T follicular helper cell (primary cell): ENCODE results near the gene P4HA3.
A peak's percentile ranks its signal among the peaks of the same experiment; 100 is the strongest.

Source experiments
- DNase-seq: peaks from one replicate; pipeline ENCODE4 v3.0.0-alpha.2; 2020; ENCODE audit warnings: low read depth

P4HA3 gene

GRCh38 chr11:74262725-74263124, 48.7 kb downstream of the P4HA3 start:
- DNase-seq, result no peak

GRCh38 chr11:74257959-74258553, 53.4 kb downstream of the P4HA3 start:
- DNase-seq, result no peak

- DNase-seq, result no peak
Measured at GRCh38 chr11:74256378-74257133, 54.9 kb downstream of the P4HA3 start.

DNA sequence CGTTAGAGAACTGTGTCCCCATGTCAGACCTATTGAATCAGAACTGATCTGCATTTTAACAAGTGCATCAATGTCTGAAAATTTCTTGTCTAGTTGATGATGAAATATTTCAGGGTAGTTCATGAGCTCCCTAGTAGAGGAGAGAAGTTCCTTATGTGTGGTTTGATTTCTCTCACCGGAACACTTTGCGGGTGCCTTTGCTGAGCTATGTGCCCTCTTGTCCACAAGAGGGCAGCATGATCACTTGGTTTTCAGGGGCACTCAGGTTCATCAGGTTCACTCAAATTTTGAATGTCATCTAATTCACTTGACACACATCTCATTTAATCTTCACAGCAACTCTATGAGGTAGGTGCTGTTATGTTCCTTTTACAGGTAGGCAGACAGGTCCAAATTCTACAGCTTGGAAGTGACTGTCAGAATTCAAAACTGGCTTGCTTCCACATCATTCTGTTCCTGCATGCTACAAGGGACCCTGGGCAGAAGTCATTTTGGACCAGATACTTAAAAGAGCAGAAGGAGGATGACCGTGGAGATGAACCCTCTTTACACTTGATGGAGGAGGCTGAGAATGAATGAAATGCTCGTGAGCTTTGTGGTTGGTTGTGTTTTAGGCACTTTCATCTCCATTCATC, 55.6 kb downstream of the P4HA3 start:
- DNase-seq, result peak; percentile 18

DNA sequence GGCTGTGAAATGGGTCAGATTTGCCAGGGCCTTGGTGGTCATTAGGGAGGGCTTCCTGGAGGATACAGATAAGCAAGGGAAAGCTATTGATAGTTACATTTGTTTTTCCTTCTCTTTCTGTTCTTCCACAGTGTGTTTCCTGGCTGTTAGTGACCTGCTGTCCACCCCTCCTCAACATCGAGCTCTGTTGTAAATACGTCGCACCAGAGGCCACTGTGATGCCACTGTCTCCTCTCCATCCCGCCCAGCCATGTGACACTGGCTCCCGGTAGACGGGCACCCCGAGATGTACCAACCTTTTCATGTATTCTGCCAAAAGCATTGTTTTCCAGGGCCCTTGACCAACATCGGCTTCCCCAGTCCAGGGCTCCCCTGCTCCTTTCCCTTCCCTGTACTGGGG, 58.1 kb downstream of the P4HA3 start:
- DNase-seq, result no peak

DNA sequence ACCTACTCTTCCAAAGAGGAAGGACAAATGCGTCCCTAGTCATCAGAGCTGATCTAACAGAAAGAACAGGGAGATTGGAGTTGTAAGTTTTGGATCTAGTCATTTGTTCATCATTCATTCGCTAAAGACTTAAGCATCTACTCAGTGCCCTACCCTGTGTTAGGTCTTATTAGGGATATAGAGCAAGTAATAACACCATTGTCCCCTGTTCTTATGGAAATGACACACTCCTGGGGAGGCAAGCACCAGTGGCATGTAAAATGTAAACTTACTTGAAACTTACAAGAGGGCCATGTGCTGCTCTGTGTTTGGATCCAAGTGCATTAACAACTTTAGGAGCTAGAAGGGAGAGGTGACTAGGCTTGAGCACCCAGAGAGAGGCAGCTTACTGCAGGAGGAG, 61.9 kb downstream of the P4HA3 start:
- DNase-seq, result no peak

DNA sequence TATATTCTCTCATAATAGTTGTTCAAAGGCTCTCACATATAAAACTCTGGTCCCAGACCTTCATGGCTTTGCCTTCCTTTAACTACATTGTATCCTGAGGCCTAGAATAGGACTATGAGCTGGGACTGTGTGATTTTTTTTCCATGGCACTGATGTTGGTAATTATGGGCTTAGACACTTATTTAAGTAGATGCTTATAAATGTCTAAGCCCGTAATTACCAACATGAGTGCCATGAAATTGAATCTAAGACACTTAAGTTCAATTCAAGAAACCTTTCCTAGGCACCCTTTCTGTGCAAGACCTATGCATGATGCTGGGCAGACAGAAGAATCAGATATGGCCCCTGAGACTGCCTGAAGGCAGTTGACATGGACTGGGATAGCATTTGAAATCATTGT, 63.0 kb downstream of the P4HA3 start:
- DNase-seq, result no peak

DNA sequence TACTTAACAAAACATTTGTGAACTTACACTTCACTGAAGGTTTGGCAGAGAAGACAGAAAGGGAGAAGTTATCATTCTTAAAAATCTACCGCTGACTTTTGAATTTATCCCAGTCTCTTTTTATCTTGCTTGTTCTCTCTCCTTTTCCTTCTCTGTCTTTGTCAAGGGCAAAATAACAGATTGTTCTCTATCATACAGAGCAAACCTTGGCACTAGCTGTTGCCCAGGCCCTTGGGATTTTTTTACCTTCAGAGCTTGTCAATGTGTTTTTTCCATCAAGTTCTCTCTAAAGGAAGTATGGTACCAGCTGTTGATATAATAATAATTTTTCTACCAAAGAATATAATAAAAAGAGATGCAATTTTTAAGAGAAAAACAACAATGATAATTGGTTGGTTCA, 73.2 kb downstream of the P4HA3 start:
- DNase-seq, result no peak

- DNase-seq, result no peak
Measured at GRCh38 chr11:74237541-74237940, 73.9 kb downstream of the P4HA3 start.

DNA sequence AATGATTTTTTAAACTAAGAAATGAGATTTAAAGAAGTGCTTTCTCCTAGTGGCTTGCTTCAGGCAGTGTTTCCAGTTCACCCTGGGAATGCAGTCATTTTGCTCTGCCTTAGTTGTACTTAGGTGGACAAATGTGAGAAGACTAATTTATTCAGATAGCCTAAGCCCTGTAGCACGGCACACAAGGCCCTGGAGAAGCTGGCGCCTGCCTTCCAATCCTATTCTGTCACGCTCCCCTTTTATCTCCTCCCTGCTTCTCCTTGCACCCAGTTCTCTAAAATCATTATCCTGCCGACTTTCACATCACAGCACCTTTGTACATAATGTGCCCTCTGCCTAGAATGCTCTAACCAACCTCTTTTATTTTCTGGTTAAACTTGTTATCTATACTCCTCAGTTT, 76.3 kb downstream of the P4HA3 start:
- DNase-seq, result no peak

- no peak for DNase-seq
Measured at GRCh38 chr11:74233683-74234082, 77.8 kb downstream of the P4HA3 start.

DNA sequence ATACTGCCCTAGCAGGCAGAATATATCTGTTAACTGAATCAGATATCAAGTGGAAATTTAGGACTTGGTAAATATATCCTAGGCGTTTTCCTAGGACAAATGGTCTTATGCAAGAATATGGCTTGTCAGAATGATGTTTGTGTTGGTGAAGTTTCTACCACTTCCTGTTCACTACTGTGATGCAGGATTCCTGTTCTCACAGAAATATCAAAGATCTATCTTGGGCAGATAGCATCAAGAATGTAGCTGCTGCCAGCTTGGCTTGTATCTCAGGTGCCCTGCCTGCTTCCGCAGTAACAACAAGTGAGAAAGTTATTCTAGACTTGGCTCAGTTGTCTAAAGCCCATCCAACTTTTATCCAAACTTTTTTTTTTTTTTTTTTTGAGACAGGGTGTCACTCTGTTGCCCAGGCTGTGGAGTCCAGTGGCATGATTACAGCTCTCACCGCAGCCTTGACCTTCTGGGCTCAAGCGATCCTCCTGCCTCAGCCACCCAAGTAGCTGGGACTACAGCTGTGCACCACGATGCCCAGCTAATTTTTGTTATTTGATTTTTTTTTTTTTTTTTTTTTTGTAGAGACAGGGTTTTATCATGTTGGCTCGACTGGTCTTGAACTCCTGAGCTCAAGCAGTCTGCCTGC, 79.0 kb downstream of the P4HA3 start:
- peak; percentile 12 for DNase-seq

DNA sequence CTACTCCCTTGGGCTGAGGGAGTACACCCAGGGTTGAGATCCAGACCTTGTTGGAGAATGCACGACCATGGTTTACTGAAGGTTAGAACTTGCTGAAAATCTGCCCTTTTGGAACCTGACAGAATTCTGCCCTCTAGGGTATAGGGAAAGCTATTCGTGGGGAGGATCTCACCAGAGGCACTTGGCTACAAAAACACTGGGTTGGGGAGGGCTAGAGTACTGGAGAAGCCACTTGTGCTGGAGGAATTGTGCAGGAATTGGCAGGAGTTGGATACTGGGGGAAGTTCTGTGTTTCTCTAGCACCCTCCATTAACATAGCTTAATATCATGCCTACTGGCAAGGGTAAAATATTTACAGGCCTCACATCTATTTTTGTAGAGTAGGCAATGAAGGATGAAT, 84.5 kb downstream of the P4HA3 start:
- no peak for DNase-seq

- DNase-seq, result no peak
Measured at GRCh38 chr11:74225565-74225964, 85.9 kb downstream of the P4HA3 start.

- no peak for DNase-seq
Measured at GRCh38 chr11:74221816-74222215, 89.6 kb downstream of the P4HA3 start.

- DNase-seq, result no peak
Measured at GRCh38 chr11:74220376-74220775, 91.1 kb downstream of the P4HA3 start.
